PC-3 (cell line): ENCODE results near the gene MYLK. TPM values are rescaled to one million over a fixed set of nuclear protein-coding genes. Genes with fewer than 3 reads are reported as not detected.

Experiments used
- ATAC-seq: fragments of 200-7000 bp; cut with Tn5 transposase; 2 replicates; pipeline ENCODE4 v1.9.1; 2020; ENCODE audit warnings: mild to moderate bottlenecking, moderate library complexity
- BruUV-seq: library from RNA; stranded (reverse); fragments of 400-500 nt; replicated peaks from 2 replicates; lab custom pipeline; 2021; lab: Mats Ljungman, UMichigan
- CTCF ChIA-PET: fragments of 300-600 bp; sonication (Branson Sonifier 250); formaldehyde crosslinking; loops from one replicate; lab custom pipeline; 2022; ENCODE audit warnings: antibody characterized with exemption; lab: Charles Lee
- POLR2A ChIA-PET: fragments of 300-600 bp; sonication (Branson Sonifier 250); formaldehyde crosslinking; loops from one replicate; lab custom pipeline; 2022; ENCODE audit warnings: antibody characterized with exemption; ENCODE audit not compliant: unreplicated experiment; lab: Charles Lee
- DNase-seq: peaks from one replicate; pipeline ENCODE4 v3.0.0-alpha.2; 2015
- H2AFZ ChIP-seq: fragments of 300-600 bp; sonication (generic); 2 replicates; pipeline ENCODE4 v1.6.0; 2016; ENCODE audit warnings: antibody characterized with exemption, low read length
- H3F3A ChIP-seq: fragments of 300-600 bp; sonication (generic); one replicate; pipeline ENCODE4 v1.6.0; 2017; ENCODE audit warnings: antibody characterized with exemption, low read length, control low read depth, mild to moderate bottlenecking; ENCODE audit not compliant: unreplicated experiment
- H3K27ac ChIP-seq: fragments of 300-600 bp; sonication (generic); 2 replicates; pipeline ENCODE4 v1.5.1; 2016; ENCODE audit warnings: mild to moderate bottlenecking, low read length
- H3K27me3 ChIP-seq: fragments of 300-600 bp; sonication (generic); 2 replicates; pipeline ENCODE4 v1.6.1; 2016; ENCODE audit warnings: low read length, mixed read lengths
- H3K36me3 ChIP-seq: fragments of 300-600 bp; sonication (generic); 2 replicates; pipeline ENCODE4 v1.6.1; 2016; ENCODE audit warnings: low read depth, mixed run types, low read length, mixed read lengths
- H3K4me1 ChIP-seq: fragments of 300-600 bp; sonication (generic); 2 replicates; pipeline ENCODE4 v1.5.1; 2016; ENCODE audit warnings: low read length; ENCODE audit not compliant: insufficient read depth
- H3K4me2 ChIP-seq: fragments of 300-600 bp; sonication (generic); 2 replicates; pipeline ENCODE4 v1.6.0; 2016; ENCODE audit warnings: low read length
- H3K4me3 ChIP-seq: fragments of 300-600 bp; sonication (generic); 2 replicates; pipeline ENCODE4 v1.5.1; 2016; ENCODE audit warnings: mild to moderate bottlenecking, low read length, mixed read lengths
- H3K79me2 ChIP-seq: fragments of 300-600 bp; sonication (generic); 2 replicates; pipeline ENCODE4 v1.6.1; 2017; ENCODE audit warnings: low read length, mixed read lengths
- H3K9ac ChIP-seq: fragments of 300-600 bp; sonication (generic); 2 replicates; pipeline ENCODE4 v1.6.0; 2016; ENCODE audit warnings: mild to moderate bottlenecking, low read length
- H3K9me2 ChIP-seq: fragments of 300-600 bp; sonication (generic); replicated peaks from 2 replicates; pipeline ENCODE4 v1.6.1; 2016; ENCODE audit warnings: mixed run types, low read length, mixed read lengths
- H3K9me3 ChIP-seq: fragments of 300-600 bp; sonication (generic); 2 replicates; pipeline ENCODE4 v1.6.1; 2016; ENCODE audit warnings: low read length, mixed read lengths
- H4K20me1 ChIP-seq: fragments of 300-600 bp; sonication (generic); 2 replicates; pipeline ENCODE4 v1.6.1; 2016; ENCODE audit warnings: low read length, mixed read lengths
- EZH2 ChIP-seq: fragments of 300-600 bp; sonication (generic); IDR thresholded peaks from one replicate; pipeline ENCODE4 v1.6.1; 2017; ENCODE audit warnings: antibody characterized with exemption, mild to moderate bottlenecking, low read length; ENCODE audit not compliant: unreplicated experiment
- EZH2phosphoT487 ChIP-seq: fragments of 300-600 bp; sonication (generic); IDR thresholded peaks from 2 replicates; pipeline ENCODE4 v1.6.1; 2018; ENCODE audit warnings: mild to moderate bottlenecking, antibody characterized with exemption, low read length, borderline replicate concordance
- intact Hi-C: fragments of 100-400 bp; cut with micrococcal nuclease; formaldehyde crosslinking; loops from 2 replicates; pipeline ENCODE4 v1.9.0; 2023
- total RNA-seq: library from RNA; depleted of rRNA; stranded (reverse); fragments of >200 nt; gene quantifications from 2 replicates; pipeline ENCODE4 v1.2.3, GENCODE V29; 2014
- TF ChIP-seq, protein P1 (sequence below): fragments of 300-600 bp; sonication (generic); conservative IDR thresholded peaks from 2 replicates; pipeline ENCODE4 v1.5.1; 2017; ENCODE audit warnings: antibody characterized with exemption, low read depth, mild to moderate bottlenecking, low read length

MYLK gene
- total RNA-seq, 1 experiment from 2014 or later: 6.9 TPM

DNA sequence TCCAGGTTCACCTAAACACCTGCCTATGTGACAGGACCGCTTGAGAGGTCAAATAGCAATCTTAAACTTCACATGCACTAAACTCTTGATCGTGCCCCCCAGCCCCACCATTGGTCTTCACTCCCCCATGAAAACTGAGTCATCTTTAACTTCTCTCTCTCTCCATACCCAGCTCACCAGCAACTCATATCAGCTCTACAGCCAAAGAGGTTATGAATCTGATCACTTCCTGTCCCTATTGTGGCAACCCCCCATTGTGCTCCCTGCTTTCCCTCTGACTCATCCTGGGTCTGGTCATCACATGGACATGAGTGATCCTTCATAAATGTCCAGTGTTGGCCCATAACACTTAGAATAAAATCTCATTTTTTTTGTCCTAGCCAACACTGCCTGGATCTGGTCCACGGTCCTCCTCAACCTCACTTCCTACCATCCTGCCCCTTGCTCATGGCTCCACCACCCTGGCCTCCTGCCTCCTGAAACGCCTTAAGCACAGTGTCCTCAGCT is 195.8 kb downstream of the MYLK start:
- ChIA-PET CTCF (interaction anchor here (0.6 kb wide), 1 partner anchor 359 kb away, joined by 8 read pairs; no protein-coding TSS in a partner anchor), POLR2A (no interaction called here)
- TF ChIP-seq EZH2 (no peak), EZH2phosphoT487 (no peak)
- TF ChIP-seq, protein P1, sequence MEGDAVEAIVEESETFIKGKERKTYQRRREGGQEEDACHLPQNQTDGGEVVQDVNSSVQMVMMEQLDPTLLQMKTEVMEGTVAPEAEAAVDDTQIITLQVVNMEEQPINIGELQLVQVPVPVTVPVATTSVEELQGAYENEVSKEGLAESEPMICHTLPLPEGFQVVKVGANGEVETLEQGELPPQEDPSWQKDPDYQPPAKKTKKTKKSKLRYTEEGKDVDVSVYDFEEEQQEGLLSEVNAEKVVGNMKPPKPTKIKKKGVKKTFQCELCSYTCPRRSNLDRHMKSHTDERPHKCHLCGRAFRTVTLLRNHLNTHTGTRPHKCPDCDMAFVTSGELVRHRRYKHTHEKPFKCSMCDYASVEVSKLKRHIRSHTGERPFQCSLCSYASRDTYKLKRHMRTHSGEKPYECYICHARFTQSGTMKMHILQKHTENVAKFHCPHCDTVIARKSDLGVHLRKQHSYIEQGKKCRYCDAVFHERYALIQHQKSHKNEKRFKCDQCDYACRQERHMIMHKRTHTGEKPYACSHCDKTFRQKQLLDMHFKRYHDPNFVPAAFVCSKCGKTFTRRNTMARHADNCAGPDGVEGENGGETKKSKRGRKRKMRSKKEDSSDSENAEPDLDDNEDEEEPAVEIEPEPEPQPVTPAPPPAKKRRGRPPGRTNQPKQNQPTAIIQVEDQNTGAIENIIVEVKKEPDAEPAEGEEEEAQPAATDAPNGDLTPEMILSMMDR: no peak
- Histone ChIP-seq H4K20me1 (no peaks in the 10 kb centered on the region), H3K4me1 (peaks cover 23% of the 10 kb centered on the region), H3K27ac (peak overlapping the region; percentile 57), H3K4me2 (peak overlapping the region; percentile 49), H3K9me3 (no peaks in the 10 kb centered on the region), H3K79me2 (no peaks in the 10 kb centered on the region), H3K27me3 (no peaks in the 10 kb centered on the region), H2AFZ (no peak overlapping the region), H3K36me3 (no peaks in the 10 kb centered on the region), H3K9ac (no peak overlapping the region; the same call in 1 of the 2 replicates), H3K9me2 (no peaks in the 10 kb centered on the region), H3K4me3 (no peak overlapping the region), H3F3A (no peaks in the 10 kb centered on the region)
- peak; percentile 90 for ATAC-seq
- BruUV-seq: no TSS peak
- intact Hi-C loops: no loop called here
- DNase-seq: peak; percentile 81

DNA sequence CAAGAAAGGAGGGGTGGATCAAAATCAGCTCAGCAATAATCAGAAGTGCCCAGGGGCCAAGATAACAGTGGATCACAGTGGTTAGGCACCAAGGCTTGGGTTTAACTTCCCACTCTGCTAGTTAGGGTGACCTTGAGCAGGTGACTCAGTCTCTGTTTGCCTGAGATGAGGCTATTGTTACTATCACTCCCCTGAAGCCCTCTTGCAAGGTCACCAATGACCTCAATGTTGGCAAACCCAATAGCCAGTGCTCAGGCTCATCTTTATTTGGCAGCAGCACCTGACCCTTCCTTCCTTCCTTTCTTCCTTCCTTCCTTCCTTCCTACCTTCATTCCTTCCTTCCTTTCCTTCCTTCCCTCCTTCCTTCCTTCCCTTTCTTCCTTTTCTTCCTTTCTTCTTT is 196.8 kb downstream of the MYLK start:
- POLR2A ChIA-PET: no interaction called here
- H3K27ac ChIP-seq: no peak overlapping the region
- no peak for ATAC-seq
- no peaks in the 10 kb centered on the region for H3K79me2 ChIP-seq
- peaks cover 20% of the 10 kb centered on the region for H3K4me1 ChIP-seq
- no peak for TF ChIP-seq EZH2phosphoT487
- no peak for TF ChIP-seq EZH2
- TF ChIP-seq, protein P1: no peak
- no peaks in the 10 kb centered on the region for H3K27me3 ChIP-seq
- H3K4me3 ChIP-seq: no peak overlapping the region
- no peaks in the 10 kb centered on the region for H3K9me2 ChIP-seq
- H3K4me2 ChIP-seq: no peak overlapping the region
- no peak overlapping the region for H2AFZ ChIP-seq
- H4K20me1 ChIP-seq: no peaks in the 10 kb centered on the region
- peak; percentile 10 for DNase-seq
- no peaks in the 10 kb centered on the region for H3K9me3 ChIP-seq
- intact Hi-C loops: no loop called here
- H3K9ac ChIP-seq: no peak overlapping the region
- CTCF ChIA-PET: no interaction called here
- no peaks in the 10 kb centered on the region for H3F3A ChIP-seq
- H3K36me3 ChIP-seq: no peaks in the 10 kb centered on the region
- no TSS peak for BruUV-seq

DNA sequence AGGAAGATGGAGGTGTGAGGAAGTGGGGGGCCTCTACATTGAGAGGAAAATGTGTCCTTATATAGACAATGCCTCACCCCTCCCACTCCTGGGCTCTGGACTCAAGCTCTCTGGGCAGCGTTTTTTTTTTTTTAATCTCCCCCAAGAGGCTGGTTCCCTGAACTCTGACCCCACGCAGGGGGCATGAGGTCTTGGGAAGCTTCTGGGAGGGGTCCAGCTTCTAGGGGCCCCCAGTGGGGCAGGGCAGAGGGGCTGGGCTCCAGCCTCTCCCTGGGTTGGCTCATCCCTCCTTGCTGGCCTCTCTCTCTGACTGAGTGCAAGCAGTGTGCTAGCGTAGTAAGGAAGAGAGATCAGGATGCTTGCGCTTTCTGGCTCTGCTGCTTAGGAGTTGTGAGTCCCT is 197.9 kb downstream of the MYLK start:
- POLR2A ChIA-PET: no interaction called here
- no peak overlapping the region for H2AFZ ChIP-seq
- BruUV-seq: no TSS peak

More for the DNA sequence above, 197.9 kb downstream of the MYLK start:
- intact Hi-C loops: no loop called here
- Histone ChIP-seq H3K4me2 (no peak overlapping the region), H3K9me3 (no peaks in the 10 kb centered on the region), H3K27me3 (no peaks in the 10 kb centered on the region), H4K20me1 (no peaks in the 10 kb centered on the region), H3K27ac (no peak overlapping the region), H3K9me2 (no peaks in the 10 kb centered on the region), H3K36me3 (no peaks in the 10 kb centered on the region), H3K79me2 (no peaks in the 10 kb centered on the region), H3K9ac (no peak overlapping the region), H3K4me1 (peaks cover 14% of the 10 kb centered on the region), H3K4me3 (no peak overlapping the region), H3F3A (no peaks in the 10 kb centered on the region)
- TF ChIP-seq, protein P1: no peak
- no peak for TF ChIP-seq EZH2
- no peak for TF ChIP-seq EZH2phosphoT487
- ATAC-seq: no peak
- no peak for DNase-seq
- CTCF ChIA-PET: interaction anchor here (0.6 kb wide), 1 partner anchor 340 kb away, joined by 3 read pairs; no protein-coding TSS in a partner anchor
